ENCODE data around the gene NHLRC4.

NHLRC4 gene

DNA sequence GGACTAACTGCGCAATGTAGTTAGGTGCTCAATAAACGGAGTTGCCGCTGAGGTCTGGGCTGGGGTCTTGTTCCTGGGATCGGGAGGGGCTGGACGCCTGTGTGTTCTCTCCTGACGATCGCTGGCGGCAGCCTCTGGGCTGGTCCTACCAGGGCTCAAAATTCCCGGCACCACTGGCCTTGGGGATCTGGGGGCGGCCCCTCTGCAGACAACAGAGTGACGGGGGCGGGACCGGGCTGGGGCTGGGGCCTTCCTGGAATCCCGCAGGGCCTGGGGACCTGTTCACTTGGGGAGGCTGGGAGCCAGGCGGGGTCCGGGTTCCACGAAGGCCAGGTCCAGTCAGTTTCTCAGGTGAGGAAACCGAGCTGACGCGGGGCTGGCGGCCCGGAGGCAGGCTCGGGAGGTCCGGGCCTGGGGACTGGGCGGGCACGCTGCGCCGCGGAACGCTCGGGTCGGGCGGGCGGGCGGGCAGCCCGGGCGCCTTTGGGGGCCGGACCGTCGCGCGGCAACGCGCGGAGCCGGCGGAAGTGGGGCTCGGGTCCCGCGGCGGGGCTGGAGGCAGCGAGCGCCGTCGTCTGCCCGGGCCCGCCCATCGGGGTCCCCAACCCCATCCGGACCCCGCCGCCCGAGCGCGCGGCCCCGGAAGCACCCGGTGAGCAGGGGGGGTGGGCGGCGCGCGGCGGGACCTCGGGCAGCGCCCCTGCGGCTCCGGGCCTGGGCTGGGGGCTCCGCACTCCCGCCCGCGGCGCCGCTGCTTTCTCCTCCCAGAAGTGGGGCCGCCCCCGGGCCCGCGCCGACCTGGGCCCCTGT lies 2.8 kb downstream of the NHLRC4 start, which contains the start of gene PIGQ:
Gene PIGQ (plus strand): TSS at position 524 of the 810 bp plus-strand sequence. CDS start 4,107 bp downstream, outside the sequence.
- TF ChIP-seq, protein P1, sequence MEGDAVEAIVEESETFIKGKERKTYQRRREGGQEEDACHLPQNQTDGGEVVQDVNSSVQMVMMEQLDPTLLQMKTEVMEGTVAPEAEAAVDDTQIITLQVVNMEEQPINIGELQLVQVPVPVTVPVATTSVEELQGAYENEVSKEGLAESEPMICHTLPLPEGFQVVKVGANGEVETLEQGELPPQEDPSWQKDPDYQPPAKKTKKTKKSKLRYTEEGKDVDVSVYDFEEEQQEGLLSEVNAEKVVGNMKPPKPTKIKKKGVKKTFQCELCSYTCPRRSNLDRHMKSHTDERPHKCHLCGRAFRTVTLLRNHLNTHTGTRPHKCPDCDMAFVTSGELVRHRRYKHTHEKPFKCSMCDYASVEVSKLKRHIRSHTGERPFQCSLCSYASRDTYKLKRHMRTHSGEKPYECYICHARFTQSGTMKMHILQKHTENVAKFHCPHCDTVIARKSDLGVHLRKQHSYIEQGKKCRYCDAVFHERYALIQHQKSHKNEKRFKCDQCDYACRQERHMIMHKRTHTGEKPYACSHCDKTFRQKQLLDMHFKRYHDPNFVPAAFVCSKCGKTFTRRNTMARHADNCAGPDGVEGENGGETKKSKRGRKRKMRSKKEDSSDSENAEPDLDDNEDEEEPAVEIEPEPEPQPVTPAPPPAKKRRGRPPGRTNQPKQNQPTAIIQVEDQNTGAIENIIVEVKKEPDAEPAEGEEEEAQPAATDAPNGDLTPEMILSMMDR (IDR thresholded peaks at IDR 0.05; ENCODE audit: low read depth, low read length): no peak
- H3K36me3 ChIP-seq: peaks cover 23% of the 10 kb centered on the region
- no peaks in the 10 kb centered on the region for H3K27me3 ChIP-seq
- peak within 1 kb of the TSS; percentile 59 for H3K4me3 ChIP-seq (ENCODE audit: low read depth, low read length)
- peaks cover 45% of the 10 kb centered on the region for H3K4me1 ChIP-seq
- peak; percentile 72 for DNase-seq
- no peaks in the 10 kb centered on the region for H3K9me3 ChIP-seq

GRCh38 chr16:572865-573650 lies 6.3 kb downstream of the NHLRC4 start:
- Histone ChIP-seq H3K4me3 (ENCODE audit: low read depth, low read length) (no peak overlapping the region), H3K4me1 (peaks cover 21% of the 10 kb centered on the region), H3K36me3 (peaks cover 41% of the 10 kb centered on the region), H3K9me3 (no peaks in the 10 kb centered on the region), H3K27me3 (no peaks in the 10 kb centered on the region)
- no peak for DNase-seq
- TF ChIP-seq, protein P1 (IDR thresholded peaks at IDR 0.05; ENCODE audit: low read depth, low read length): no peak

DNA sequence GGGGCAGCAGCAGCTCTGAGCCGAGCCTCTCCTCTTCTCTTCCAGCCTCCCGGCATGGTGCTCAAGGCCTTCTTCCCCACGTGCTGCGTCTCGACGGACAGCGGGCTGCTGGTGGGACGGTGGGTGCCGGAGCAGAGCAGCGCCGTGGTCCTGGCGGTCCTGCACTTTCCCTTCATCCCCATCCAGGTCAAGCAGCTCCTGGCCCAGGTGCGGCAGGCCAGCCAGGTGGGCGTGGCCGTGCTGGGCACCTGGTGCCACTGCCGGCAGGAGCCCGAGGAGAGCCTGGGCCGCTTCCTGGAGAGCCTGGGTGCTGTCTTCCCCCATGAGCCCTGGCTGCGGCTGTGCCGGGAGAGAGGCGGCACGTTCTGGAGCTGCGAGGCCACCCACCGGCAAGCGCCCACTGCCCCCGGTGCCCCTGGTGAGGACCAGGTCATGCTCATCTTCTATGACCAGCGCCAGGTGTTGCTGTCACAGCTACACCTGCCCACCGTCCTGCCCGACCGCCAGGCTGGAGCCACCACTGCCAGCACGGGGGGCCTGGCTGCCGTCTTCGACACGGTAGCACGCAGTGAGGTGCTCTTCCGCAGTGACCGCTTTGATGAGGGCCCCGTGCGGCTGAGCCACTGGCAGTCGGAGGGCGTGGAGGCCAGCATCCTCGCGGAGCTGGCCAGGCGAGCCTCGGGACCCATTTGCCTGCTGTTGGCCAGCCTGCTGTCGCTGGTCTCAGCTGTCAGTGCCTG lies 7.4 kb downstream of the NHLRC4 start:
- no peak for DNase-seq
- peaks cover 10% of the 10 kb centered on the region for H3K4me1 ChIP-seq
- TF ChIP-seq, protein P1 (IDR thresholded peaks at IDR 0.05; ENCODE audit: low read depth, low read length): no peak

DNA sequence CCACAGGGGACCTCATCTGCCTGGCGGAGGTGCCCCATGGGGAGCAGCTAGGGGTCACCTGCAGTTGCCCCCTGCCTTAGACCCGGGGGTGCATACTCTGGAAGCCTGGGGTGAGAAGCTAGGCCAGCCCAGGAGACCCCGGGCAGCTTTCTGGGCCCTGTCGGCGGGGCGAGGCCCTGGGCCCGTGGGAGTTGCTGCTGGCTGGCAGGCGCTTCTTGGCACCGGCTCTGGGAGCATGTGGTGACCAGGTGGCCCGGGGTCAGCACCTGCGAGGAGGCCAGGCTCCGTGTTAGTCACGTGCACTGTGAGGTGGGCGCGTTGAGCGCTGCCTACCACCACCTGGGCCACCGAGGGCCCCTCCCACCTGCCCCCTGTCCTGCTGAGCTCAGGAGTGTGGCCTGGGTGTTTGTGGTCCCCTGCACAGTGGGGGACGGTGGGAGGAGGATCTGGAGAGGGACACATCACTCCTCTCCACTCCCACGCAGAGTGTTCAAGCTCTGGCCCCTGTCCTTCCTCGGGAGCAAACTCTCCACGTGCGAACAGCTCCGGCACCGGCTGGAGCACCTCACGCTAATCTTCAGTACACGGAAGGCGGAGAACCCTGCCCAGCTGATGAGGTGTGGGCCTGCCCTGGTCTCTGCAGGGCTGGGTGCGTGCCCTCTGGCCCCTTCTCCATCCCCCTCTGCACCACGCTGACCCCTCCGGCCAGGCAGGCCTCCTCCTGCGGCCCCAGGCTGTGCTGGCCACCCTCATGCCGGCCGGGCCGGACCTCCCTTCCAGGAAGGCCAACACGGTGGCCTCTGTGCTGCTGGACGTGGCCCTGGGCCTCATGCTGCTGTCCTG lies 8.8 kb downstream of the NHLRC4 start:
- Histone ChIP-seq H3K36me3 (peaks cover 47% of the 10 kb centered on the region), H3K27me3 (no peaks in the 10 kb centered on the region), H3K4me1 (peaks cover 7% of the 10 kb centered on the region), H3K9me3 (no peaks in the 10 kb centered on the region), H3K4me3 (ENCODE audit: low read depth, low read length) (no peak overlapping the region)
- no peak for DNase-seq
- TF ChIP-seq, protein P1 (IDR thresholded peaks at IDR 0.05; ENCODE audit: low read depth, low read length): no peak

More for the DNA sequence above, 7.4 kb downstream of the NHLRC4 start:
- no peaks in the 10 kb centered on the region for H3K9me3 ChIP-seq
- no peaks in the 10 kb centered on the region for H3K27me3 ChIP-seq
- H3K4me3 ChIP-seq (ENCODE audit: low read depth, low read length): no peak overlapping the region
- peaks cover 41% of the 10 kb centered on the region for H3K36me3 ChIP-seq

- DNase-seq: no peak
- Histone ChIP-seq H3K4me1 (peaks cover 7% of the 10 kb centered on the region), H3K36me3 (peaks cover 47% of the 10 kb centered on the region), H3K27me3 (no peaks in the 10 kb centered on the region), H3K4me3 (ENCODE audit: low read depth, low read length) (no peak overlapping the region), H3K9me3 (no peaks in the 10 kb centered on the region)
- TF ChIP-seq, protein P1 (IDR thresholded peaks at IDR 0.05; ENCODE audit: low read depth, low read length): no peak
Measured at GRCh38 chr16:576197-576822, 9.5 kb downstream of the NHLRC4 start.

Data from BE2C (cell line).